Astrocyte of the cerebellum (primary cell): ENCODE results near the gene LRRC56.

Experiments used
- DNase-seq: peaks from one replicate; pipeline ENCODE4 v3.0.0-alpha.2; 2011; ENCODE audit warnings: low read depth
- H3K4me3 ChIP-seq: 2 replicates; pipeline ENCODE4 v1.5.1; 2011; ENCODE audit warnings: mild to moderate bottlenecking, low read depth, low read length, moderate library complexity
- CTCF ChIP-seq: IDR thresholded peaks from 2 replicates; pipeline ENCODE4 v1.5.1; 2012; ENCODE audit warnings: low read length, low read depth, moderate library complexity, mild to moderate bottlenecking; ENCODE audit errors: missing control alignments
- in situ Hi-C: cut with HindIII; loops from 2 replicates; pipeline ENCODE4 v1.10.0; 2017; ENCODE audit warnings: low sequenced_read_pairs

LRRC56 gene

GRCh38 chr11:530960-531831 lies 6.1 kb upstream of the LRRC56 start:
- no peak for TF ChIP-seq CTCF
- in situ Hi-C loops = no loop called here
- no peak overlapping the region for H3K4me3 ChIP-seq
- DNase-seq = no peak

GRCh38 chr11:531919-532526 lies 5.3 kb upstream of the LRRC56 start:
- TF ChIP-seq CTCF = no peak
- in situ Hi-C loops = no loop called here
- no peak for DNase-seq
- H3K4me3 ChIP-seq = no peak overlapping the region

- no peak for TF ChIP-seq CTCF
- DNase-seq = no peak
- in situ Hi-C loops = no loop called here
- H3K4me3 ChIP-seq = no peak overlapping the region
These were observed 4.8 kb upstream of the LRRC56 start for GRCh38 chr11:532527-532985.

GRCh38 chr11:532986-533585 lies 4.2 kb upstream of the LRRC56 start:
- TF ChIP-seq CTCF = no peak
- DNase-seq = no peak
- no peak overlapping the region for H3K4me3 ChIP-seq
- in situ Hi-C loops = no loop called here

GRCh38 chr11:533586-534395 lies 3.5 kb upstream of the LRRC56 start:
- in situ Hi-C loops = no loop called here
- H3K4me3 ChIP-seq = peak overlapping the region; percentile 79
- DNase-seq = no peak
- TF ChIP-seq CTCF = no peak
